Heart right ventricle (tissue), 16 donors: Measurements from ENCODE around the gene SUGCT. TPM values are rescaled to one million over a fixed set of nuclear protein-coding genes. Genes with fewer than 3 reads are reported as not detected.
A peak's percentile ranks its signal among the peaks of the same experiment; 100 is the strongest.

ENCODE experiments used
- ATAC-seq, 8 donors: fragments of 200-7000 bp; cut with Tn5 transposase; one replicate each; pipeline ENCODE4 v1.9.1; 2020; ENCODE audit warnings: mild to moderate bottlenecking in 8 of 8, moderate library complexity in 8 of 8, moderate number of reproducible peaks in 1 of 8
- DNase-seq, 2 donors: peaks; one replicate each; pipeline ENCODE4 v3.0.0-alpha.2; 2020
- H3K27ac ChIP-seq, 10 donors: fragments of 200-600 bp; sonication (generic) in 2 of 10; one replicate each; pipeline versions ENCODE4 v1.5.0 to v1.8.0; 2020 to 2022; ENCODE audit warnings: mild to moderate bottlenecking in 3 of 10
- H3K27me3 ChIP-seq, 7 donors: fragments of 200-600 bp; one replicate each; pipeline ENCODE4 v1.8.0; 2021 to 2022; ENCODE audit warnings: mild to moderate bottlenecking in 2 of 7
- H3K36me3 ChIP-seq, 9 donors: fragments of 200-600 bp; sonication (generic) in 1 of 9; one replicate each; pipeline versions ENCODE4 v1.5.0 to v1.8.0; 2020 to 2022; ENCODE audit warnings: mild to moderate bottlenecking in 2 of 9
- H3K4me1 ChIP-seq, 9 donors: fragments of 200-600 bp; sonication (generic) in 1 of 9; one replicate each; pipeline versions ENCODE4 v1.5.0 to v1.8.0; 2020 to 2022; ENCODE audit warnings: mild to moderate bottlenecking in 4 of 9
- H3K4me3 ChIP-seq, 10 donors: fragments of 200-600 bp; sonication (generic) in 2 of 10; one replicate each; pipeline versions ENCODE4 v1.5.0 to v1.8.0; 2020 to 2022; ENCODE audit warnings: mild to moderate bottlenecking in 7 of 10, moderate library complexity in 2 of 10
- H3K9me3 ChIP-seq, 11 donors: fragments of 200-600 bp in 10 of 11; sonication (generic) in 2 of 11; one replicate each; pipeline versions ENCODE4 v1.5.0 to v1.8.0; 2013 to 2022; ENCODE audit warnings: mild to moderate bottlenecking in 2 of 11, control low read depth in 1 of 11, moderate library complexity in 1 of 11
- WGBS, 2 donors: extraction: QIAGEN DNeasy Blood & Tissue Kit; methylation state at CpG; one replicate each; pipeline ENCODE4 v1.1.7; 2013; ENCODE audit warnings: inconsistent platforms in 1 of 2; 5-methylcytosine and 5-hydroxymethylcytosine counted together
- intact Hi-C, 10 donors: fragments of 100-400 bp; cut with DNase I; formaldehyde crosslinking; loops; one replicate each; pipeline versions ENCODE4 v1.11.1 to v1.14.2; 2022
- polyA plus RNA-seq, 2 donors: library from polyadenylated mRNA; stranded (reverse); fragments of 200-250 nt; gene quantifications; one replicate each; pipeline ENCODE4 v1.2.3, GENCODE V29; 2013
- total RNA-seq, 10 donors: library from RNA; stranded (reverse); fragmentation: NEBNext Ultra II Directional in 3 of 10; extraction: Animal tissue kit (Norgen Biotek cat#: 25700) in 3 of 10; gene quantifications; one replicate each; pipeline versions ENCODE4 v1.2.1 to v1.2.4, GENCODE V29; 2021 to 2023
- TF ChIP-seq, protein P1 (sequence below), 9 donors: fragments of 200-600 bp; sonication (generic) in 2 of 9; IDR thresholded peaks; one replicate each; pipeline versions ENCODE4 v1.5.0 to v1.8.0; 2021 to 2022; ENCODE audit warnings: antibody characterized with exemption in 9 of 9, mild to moderate bottlenecking in 5 of 9, moderate library complexity in 1 of 9
- donor health status: Arrhythmogenic right ventricular cardiomyopathy.
- donor health status: ischemic (EF 13 %, LVEDD 7.1; RV severe dilation, severe dysfunction).
- donor health status: healthy with polysubstance abuse.
- donor health status: DM: no; HTN: yes; CAD: no.
- donor health status: DM: no; HTN: no; CAD: no.
- donor health status: ischemic (EF 25% LVEDD 6.9; RV normal size, moderate dysfunction).
- donor health status: ischemic (EF 25% LVEDD 5.7; RV mildly dilated, moderate dysfunction).
- donor health status: healthy.
- donor health status: DM: yes; HTN: yes; CAD: no.
- donor health status: Ischemic cardiomyopathy.
- donor health status: ischemic (EF 35%, LVEDD 5.7; RV mildly dilated, moderate dysfunction).
- donor health status: nonischemic (EF 11% LVEDD 7.7; RV severe dilation, severe dysfunction).
- donor health status: DM: yes; HTN: yes; CAD: no.
- donor health status: PGD.
- donor health status: ischemic (EF 29% LVEDD 5.4; RV normal size, mild dysfunction).
- donor health status: nonischemic (EF 23%, LVEDD 6.1; RV moderate dilation, normal function).

Gene SUGCT
- total and polyA plus RNA-seq, 12 donors = 1.2 to 8.1 (median 6.1) TPM

DNA sequence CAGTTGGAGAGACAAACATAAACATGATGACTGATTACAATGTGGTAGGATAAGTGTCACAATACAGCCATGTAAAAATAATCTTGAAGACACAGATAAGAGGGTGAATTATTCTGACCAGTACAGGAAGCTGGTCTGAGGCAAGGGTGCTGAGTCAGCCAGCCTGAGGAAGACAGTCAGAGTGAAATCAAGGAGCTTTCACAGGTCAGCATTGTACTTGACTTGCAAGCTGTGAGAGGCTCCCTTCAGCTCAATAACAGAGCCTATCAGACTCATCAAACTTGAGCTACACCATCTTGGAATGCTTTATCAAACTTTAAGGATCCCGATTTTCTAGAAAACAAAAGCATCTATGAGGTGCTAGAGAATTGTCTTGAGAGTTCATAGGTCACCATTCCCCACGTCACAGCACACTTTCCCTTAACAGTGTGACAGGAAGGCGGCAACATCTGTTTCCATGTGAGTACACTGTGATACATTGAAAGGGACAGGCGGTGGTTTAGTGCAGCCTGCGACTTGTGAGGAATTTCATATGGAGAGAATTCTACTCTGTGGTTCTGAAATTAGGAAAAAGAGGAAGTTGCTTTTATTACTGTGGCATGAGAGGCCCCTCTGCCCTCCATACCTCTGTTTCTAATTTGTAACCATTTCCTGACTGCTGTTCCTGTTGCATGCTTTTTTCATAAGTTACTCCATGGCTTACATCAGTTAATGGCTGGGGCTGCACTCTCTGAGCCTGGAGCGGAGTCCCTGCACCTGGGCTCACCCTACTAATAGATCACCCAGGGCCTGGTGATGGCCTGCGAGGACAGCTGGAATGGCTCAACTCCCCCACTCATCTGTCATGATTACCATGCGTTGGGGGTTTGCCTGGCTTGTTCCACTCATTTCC is 417.1 kb downstream of the SUGCT start:
- Histone ChIP-seq H3K9me3 (no peaks in the 10 kb centered on the region), H3K27ac (peak overlapping the region in 1 of 10 donors; percentile 33), H3K36me3 (no peaks in the 10 kb centered on the region), H3K4me1 (peaks cover 0 to 17% (median 0%) of the 10 kb centered on the region in 9 donors), H3K27me3 (no peaks in the 10 kb centered on the region), H3K4me3 (no peak overlapping the region)
- WGBS, 2 donors = 50 to 64% methylated on average over 8 of the region's 8 CpGs
- DNase-seq (no peak), ATAC-seq (peak in 2 of 8 donors; percentile 42 to 55)
- TF ChIP-seq, protein P1, sequence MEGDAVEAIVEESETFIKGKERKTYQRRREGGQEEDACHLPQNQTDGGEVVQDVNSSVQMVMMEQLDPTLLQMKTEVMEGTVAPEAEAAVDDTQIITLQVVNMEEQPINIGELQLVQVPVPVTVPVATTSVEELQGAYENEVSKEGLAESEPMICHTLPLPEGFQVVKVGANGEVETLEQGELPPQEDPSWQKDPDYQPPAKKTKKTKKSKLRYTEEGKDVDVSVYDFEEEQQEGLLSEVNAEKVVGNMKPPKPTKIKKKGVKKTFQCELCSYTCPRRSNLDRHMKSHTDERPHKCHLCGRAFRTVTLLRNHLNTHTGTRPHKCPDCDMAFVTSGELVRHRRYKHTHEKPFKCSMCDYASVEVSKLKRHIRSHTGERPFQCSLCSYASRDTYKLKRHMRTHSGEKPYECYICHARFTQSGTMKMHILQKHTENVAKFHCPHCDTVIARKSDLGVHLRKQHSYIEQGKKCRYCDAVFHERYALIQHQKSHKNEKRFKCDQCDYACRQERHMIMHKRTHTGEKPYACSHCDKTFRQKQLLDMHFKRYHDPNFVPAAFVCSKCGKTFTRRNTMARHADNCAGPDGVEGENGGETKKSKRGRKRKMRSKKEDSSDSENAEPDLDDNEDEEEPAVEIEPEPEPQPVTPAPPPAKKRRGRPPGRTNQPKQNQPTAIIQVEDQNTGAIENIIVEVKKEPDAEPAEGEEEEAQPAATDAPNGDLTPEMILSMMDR (IDR thresholded peaks at IDR 0.05) = no peak
- intact Hi-C loops = no loop called here

DNA sequence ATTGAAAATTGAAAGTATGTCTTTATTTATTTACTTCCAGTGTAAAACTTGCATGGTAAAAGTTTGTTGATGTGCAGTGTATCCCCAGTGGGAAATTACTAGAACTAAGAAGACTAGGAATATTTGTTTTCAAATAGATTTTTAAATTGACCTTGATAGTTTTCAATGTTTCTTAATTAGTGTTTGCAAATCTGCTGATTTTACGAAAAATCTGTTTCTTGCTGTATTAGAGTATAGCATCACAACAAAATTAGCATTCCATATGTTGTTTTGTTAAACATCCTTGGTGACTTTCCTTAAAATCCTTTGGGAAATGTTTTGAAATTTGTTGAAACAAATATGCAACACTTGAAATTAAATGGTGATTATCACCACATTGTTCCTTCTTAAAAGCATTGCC is 425.9 kb downstream of the SUGCT start:
- Histone ChIP-seq H3K9me3 (no peaks in the 10 kb centered on the region), H3K4me1 (no peaks in the 10 kb centered on the region), H3K36me3 (no peaks in the 10 kb centered on the region), H3K4me3 (no peak overlapping the region), H3K27me3 (no peaks in the 10 kb centered on the region), H3K27ac (no peak overlapping the region)
- no peak for ATAC-seq
- WGBS, 2 donors = 89 to 95% methylated on average over 1 of the region's 1 CpG
- DNase-seq = no peak
- TF ChIP-seq, protein P1 (IDR thresholded peaks at IDR 0.05) = no peak
- intact Hi-C loops = no loop called here

DNA sequence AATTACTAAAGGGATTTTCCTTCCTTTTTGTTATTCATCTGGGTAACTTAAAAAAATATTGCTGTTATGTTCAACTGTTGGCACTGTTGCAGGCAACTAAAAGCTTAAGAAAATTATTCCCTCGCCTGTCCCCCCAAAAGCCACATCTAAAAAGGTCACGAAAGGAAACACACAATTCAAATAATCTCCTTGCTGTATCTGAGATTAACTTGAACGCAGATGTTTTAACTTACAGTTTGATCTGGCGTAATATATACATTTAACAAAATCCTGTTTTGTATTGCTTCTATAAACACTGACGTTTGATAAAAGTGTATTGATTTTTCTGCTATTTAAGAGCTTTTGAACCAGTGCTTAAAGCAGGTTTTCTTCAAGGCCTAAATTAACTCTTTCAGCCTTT is 432.1 kb downstream of the SUGCT start:
- Histone ChIP-seq H3K4me1 (no peaks in the 10 kb centered on the region), H3K4me3 (no peak overlapping the region), H3K9me3 (no peaks in the 10 kb centered on the region), H3K27ac (no peak overlapping the region), H3K36me3 (no peaks in the 10 kb centered on the region), H3K27me3 (no peaks in the 10 kb centered on the region)
- ATAC-seq (no peak), DNase-seq (no peak)
- 84 to 85% methylated on average over 5 of the region's 5 CpGs for WGBS, 2 donors
- TF ChIP-seq, protein P1 (IDR thresholded peaks at IDR 0.05) = no peak
- intact Hi-C loops = no loop called here

DNA sequence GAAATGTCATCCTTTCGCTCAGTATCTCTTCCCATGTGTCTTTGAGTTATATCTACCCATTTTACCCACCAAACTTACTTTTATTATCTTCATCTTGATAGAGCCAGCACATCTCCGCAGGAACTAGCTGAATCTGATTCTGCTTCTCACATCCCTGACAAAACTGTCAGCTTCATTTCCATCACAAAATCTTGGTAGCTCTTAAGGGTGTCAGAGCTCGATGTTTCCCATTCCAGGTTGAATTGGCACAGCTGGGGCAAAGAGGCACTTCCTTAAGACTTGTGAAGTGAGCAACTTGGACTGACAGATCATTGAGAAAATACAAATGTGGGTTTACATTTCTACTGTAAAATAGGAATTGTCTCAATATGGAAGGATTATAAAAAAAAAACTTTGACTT is 434.5 kb downstream of the SUGCT start:
- TF ChIP-seq, protein P1 (IDR thresholded peaks at IDR 0.05) = no peak
- 77 to 84% methylated on average over 3 of the region's 3 CpGs for WGBS, 2 donors

More for the DNA sequence above, 434.5 kb downstream of the SUGCT start:
- no peaks in the 10 kb centered on the region for H3K4me1 ChIP-seq
- DNase-seq (no peak), ATAC-seq (no peak)
- no peaks in the 10 kb centered on the region for H3K9me3 ChIP-seq
- H3K36me3 ChIP-seq = no peaks in the 10 kb centered on the region
- no peak overlapping the region for H3K27ac ChIP-seq
- H3K4me3 ChIP-seq = no peak overlapping the region
- H3K27me3 ChIP-seq = no peaks in the 10 kb centered on the region
- intact Hi-C loops = no loop called here
